Liver (tissue), 9 donors: ENCODE measurements around the gene PLG. TPM values are rescaled to one million over a fixed set of nuclear protein-coding genes. Genes with fewer than 3 reads are reported as not detected.

ENCODE experiments used
- DNase-seq: peaks from one replicate; pipeline ENCODE4 v3.0.0-alpha.2; 2017; ENCODE audit warnings: low spot score
- H3K27ac ChIP-seq, 2 donors: one replicate each; pipeline ENCODE4 v1.7.0; 2013; ENCODE audit warnings: inconsistent platforms in 2 of 2, low read length in 2 of 2, control low read depth in 1 of 2, low read depth in 1 of 2, mild to moderate bottlenecking in 1 of 2
- H3K27me3 ChIP-seq, 4 donors: one replicate each; pipeline versions ENCODE4 v1.6.1 to v1.7.0; 2013; ENCODE audit warnings: low read length in 3 of 4, inconsistent platforms in 1 of 4, mild to moderate bottlenecking in 1 of 4, moderate library complexity in 1 of 4; ENCODE audit not compliant: control insufficient read depth in 4 of 4, insufficient read depth in 4 of 4
- H3K36me3 ChIP-seq, 4 donors: one replicate each; pipeline versions ENCODE4 v1.6.1 to v1.7.0; 2013; ENCODE audit warnings: low read length in 3 of 4, mild to moderate bottlenecking in 3 of 4, low read depth in 1 of 4, moderate library complexity in 1 of 4; ENCODE audit not compliant: control insufficient read depth in 4 of 4, insufficient read depth in 3 of 4
- H3K4me1 ChIP-seq, 4 donors: one replicate each; pipeline versions ENCODE4 v1.6.1 to v1.7.0; 2013; ENCODE audit warnings: low read length in 3 of 4, mild to moderate bottlenecking in 3 of 4, moderate library complexity in 1 of 4; ENCODE audit not compliant: control insufficient read depth in 4 of 4, insufficient read depth in 4 of 4
- H3K4me3 ChIP-seq, 3 donors: one replicate each; pipeline versions ENCODE4 v1.6.1 to v1.7.0; 2013; ENCODE audit warnings: low read length in 3 of 3, control low read depth in 1 of 3, low read depth in 1 of 3, mild to moderate bottlenecking in 1 of 3
- H3K9ac ChIP-seq, 2 donors: one replicate each; pipeline ENCODE4 v1.7.0; 2013; ENCODE audit warnings: low read length in 2 of 2, mild to moderate bottlenecking in 2 of 2, moderate library complexity in 2 of 2, control low read depth in 1 of 2, low read depth in 1 of 2
- H3K9me3 ChIP-seq, 4 donors: one replicate each; pipeline versions ENCODE4 v1.6.1 to v1.7.0; 2013; ENCODE audit warnings: low read length in 3 of 4; ENCODE audit not compliant: control insufficient read depth in 4 of 4
- EGR1 ChIP-seq, 2 donors: IDR thresholded peaks; 2 replicates each; pipeline ENCODE4 v1.6.1; 2016 to 2018; ENCODE audit warnings: antibody characterized with exemption in 2 of 2, low read depth in 2 of 2
- FOXA1 ChIP-seq: IDR thresholded peaks from 2 replicates; pipeline ENCODE4 v1.6.1; 2016; ENCODE audit warnings: antibody characterized with exemption
- FOXA2 ChIP-seq: IDR thresholded peaks from 2 replicates; pipeline ENCODE4 v1.6.1; 2016; ENCODE audit warnings: antibody characterized with exemption
- GABPA ChIP-seq, 2 donors: IDR thresholded peaks in 1 of 2; conservative IDR thresholded peaks in 1 of 2; 2 replicates each; pipeline ENCODE4 v1.6.1; 2016; ENCODE audit warnings: antibody characterized with exemption in 2 of 2, mild to moderate bottlenecking in 1 of 2, moderate library complexity in 1 of 2
- HNF4A ChIP-seq, 2 donors: conservative IDR thresholded peaks; 2 replicates each; pipeline ENCODE4 v1.6.1; 2016; ENCODE audit warnings: antibody characterized with exemption in 2 of 2, mild to moderate bottlenecking in 2 of 2
- HNF4G ChIP-seq: IDR thresholded peaks from 2 replicates; pipeline ENCODE4 v1.6.1; 2016; ENCODE audit warnings: antibody characterized with exemption
- JUND ChIP-seq, 2 donors: IDR thresholded peaks; 2 replicates each; pipeline ENCODE4 v1.6.1; 2016; ENCODE audit warnings: antibody characterized with exemption in 2 of 2
- NR2F2 ChIP-seq: IDR thresholded peaks from 2 replicates; pipeline ENCODE4 v1.6.1; 2016; ENCODE audit warnings: antibody characterized with exemption
- RAD21 ChIP-seq, 2 donors: IDR thresholded peaks; 2 replicates each; pipeline ENCODE4 v1.6.1; 2016; ENCODE audit warnings: antibody characterized with exemption in 2 of 2, mild to moderate bottlenecking in 2 of 2
- RXRA ChIP-seq, 2 donors: IDR thresholded peaks; 2 replicates each; pipeline ENCODE4 v1.6.1; 2017 to 2018; ENCODE audit warnings: antibody characterized with exemption in 2 of 2, mild to moderate bottlenecking in 1 of 2
- SP1 ChIP-seq: IDR thresholded peaks from 2 replicates; pipeline ENCODE4 v1.6.1; 2018; ENCODE audit warnings: antibody characterized with exemption, mild to moderate bottlenecking
- TAF1 ChIP-seq: conservative IDR thresholded peaks from 2 replicates; pipeline ENCODE4 v1.6.1; 2016; ENCODE audit warnings: antibody characterized with exemption, mild to moderate bottlenecking
- YY1 ChIP-seq: IDR thresholded peaks from 2 replicates; pipeline ENCODE4 v1.6.1; 2016; ENCODE audit warnings: antibody characterized with exemption, mild to moderate bottlenecking
- ZBTB33 ChIP-seq: IDR thresholded peaks from 2 replicates; pipeline ENCODE4 v1.6.1; 2016; ENCODE audit warnings: antibody characterized with exemption
- WGBS: extraction: QIAGEN DNeasy Blood & Tissue Kit; methylation state at CpG from one replicate; pipeline ENCODE4 v1.1.7; 2013; 5-methylcytosine and 5-hydroxymethylcytosine counted together
- polyA plus RNA-seq, 2 donors: library from polyadenylated mRNA; stranded (reverse) in 1 of 2; unstranded in 1 of 2; fragments of 200-250 nt in 1 of 2; fragments of >200 nt in 1 of 2; fragmentation: Nextera tagmentation in 1 of 2; extraction: Ambion mirVana in 1 of 2; gene quantifications; one replicate each; pipeline versions ENCODE4 v1.2.1 to v1.2.3, GENCODE V29; 2013 to 2015
- total RNA-seq, 2 donors: library from RNA; depleted of rRNA; stranded (reverse); fragments of >200 nt; gene quantifications; one replicate each; pipeline ENCODE4 v1.2.3, GENCODE V29; 2014
- TF ChIP-seq, protein P1 (sequence below): IDR thresholded peaks from 2 replicates; pipeline ENCODE4 v1.6.1; 2016; ENCODE audit warnings: antibody characterized with exemption, mild to moderate bottlenecking
- TF ChIP-seq, protein P2 (sequence below): fragments of 150-350 bp; IDR thresholded peaks from 2 replicates; pipeline ENCODE4 v1.5.1; 2017; ENCODE audit warnings: improper control_type of control experiment, low read depth, low read length; ENCODE audit not compliant: missing input control
- TF ChIP-seq, protein P3 (sequence below): IDR thresholded peaks from 2 replicates; pipeline ENCODE4 v1.6.1; 2016; ENCODE audit warnings: antibody characterized with exemption
- TF ChIP-seq, protein P4 (sequence below): IDR thresholded peaks from 2 replicates; pipeline ENCODE4 v1.6.1; 2016; ENCODE audit warnings: antibody characterized with exemption
- donor health status: healthy.
- donor health status: healthy.
- donor health status: healthy.
- donor health status: healthy.
- donor health status: healthy.

Gene PLG
- total and polyA plus RNA-seq, 4 donors = 880 to 1,797 (median 1,257) TPM

- WGBS = 21% methylated on average over 3 of the region's 3 CpGs
- Histone ChIP-seq H3K36me3 (no peaks in the 10 kb centered on the region), H3K27ac (peak overlapping the region; percentile 48 to 59), H3K4me1 (peaks cover 6 to 36% (median 28%) of the 10 kb centered on the region in 4 donors), H3K9me3 (no peaks in the 10 kb centered on the region), H3K27me3 (no peaks in the 10 kb centered on the region), H3K9ac (no peak overlapping the region), H3K4me3 (no peak overlapping the region)
- TF ChIP-seq FOXA1 (no peak), TAF1 (no peak), EGR1 (IDR thresholded peaks at IDR 0.05; ENCODE audit: low read depth in 2 of 2) (peak in 1 of 2 donors; percentile 42), ZBTB33 (peak; percentile 57), YY1 (peak; percentile 13), FOXA2 (no peak), JUND (IDR thresholded peaks at IDR 0.05) (no peak), SP1 (peak; percentile 62), RXRA (IDR thresholded peaks at IDR 0.05) (peak; percentile 85 to 94), HNF4A (conservative IDR thresholded peaks at IDR 0.05) (peak; percentile 57 to 71), GABPA (IDR thresholded peaks at IDR 0.05 in 1 of 2, conservative IDR thresholded peaks at IDR 0.05 in 1 of 2) (no peak), NR2F2 (no peak), RAD21 (IDR thresholded peaks at IDR 0.05) (peak in 1 of 2 donors; percentile 2), HNF4G (no peak)
- TF ChIP-seq, protein P1, sequence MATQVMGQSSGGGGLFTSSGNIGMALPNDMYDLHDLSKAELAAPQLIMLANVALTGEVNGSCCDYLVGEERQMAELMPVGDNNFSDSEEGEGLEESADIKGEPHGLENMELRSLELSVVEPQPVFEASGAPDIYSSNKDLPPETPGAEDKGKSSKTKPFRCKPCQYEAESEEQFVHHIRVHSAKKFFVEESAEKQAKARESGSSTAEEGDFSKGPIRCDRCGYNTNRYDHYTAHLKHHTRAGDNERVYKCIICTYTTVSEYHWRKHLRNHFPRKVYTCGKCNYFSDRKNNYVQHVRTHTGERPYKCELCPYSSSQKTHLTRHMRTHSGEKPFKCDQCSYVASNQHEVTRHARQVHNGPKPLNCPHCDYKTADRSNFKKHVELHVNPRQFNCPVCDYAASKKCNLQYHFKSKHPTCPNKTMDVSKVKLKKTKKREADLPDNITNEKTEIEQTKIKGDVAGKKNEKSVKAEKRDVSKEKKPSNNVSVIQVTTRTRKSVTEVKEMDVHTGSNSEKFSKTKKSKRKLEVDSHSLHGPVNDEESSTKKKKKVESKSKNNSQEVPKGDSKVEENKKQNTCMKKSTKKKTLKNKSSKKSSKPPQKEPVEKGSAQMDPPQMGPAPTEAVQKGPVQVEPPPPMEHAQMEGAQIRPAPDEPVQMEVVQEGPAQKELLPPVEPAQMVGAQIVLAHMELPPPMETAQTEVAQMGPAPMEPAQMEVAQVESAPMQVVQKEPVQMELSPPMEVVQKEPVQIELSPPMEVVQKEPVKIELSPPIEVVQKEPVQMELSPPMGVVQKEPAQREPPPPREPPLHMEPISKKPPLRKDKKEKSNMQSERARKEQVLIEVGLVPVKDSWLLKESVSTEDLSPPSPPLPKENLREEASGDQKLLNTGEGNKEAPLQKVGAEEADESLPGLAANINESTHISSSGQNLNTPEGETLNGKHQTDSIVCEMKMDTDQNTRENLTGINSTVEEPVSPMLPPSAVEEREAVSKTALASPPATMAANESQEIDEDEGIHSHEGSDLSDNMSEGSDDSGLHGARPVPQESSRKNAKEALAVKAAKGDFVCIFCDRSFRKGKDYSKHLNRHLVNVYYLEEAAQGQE = peak; percentile 17
- TF ChIP-seq, protein P2, sequence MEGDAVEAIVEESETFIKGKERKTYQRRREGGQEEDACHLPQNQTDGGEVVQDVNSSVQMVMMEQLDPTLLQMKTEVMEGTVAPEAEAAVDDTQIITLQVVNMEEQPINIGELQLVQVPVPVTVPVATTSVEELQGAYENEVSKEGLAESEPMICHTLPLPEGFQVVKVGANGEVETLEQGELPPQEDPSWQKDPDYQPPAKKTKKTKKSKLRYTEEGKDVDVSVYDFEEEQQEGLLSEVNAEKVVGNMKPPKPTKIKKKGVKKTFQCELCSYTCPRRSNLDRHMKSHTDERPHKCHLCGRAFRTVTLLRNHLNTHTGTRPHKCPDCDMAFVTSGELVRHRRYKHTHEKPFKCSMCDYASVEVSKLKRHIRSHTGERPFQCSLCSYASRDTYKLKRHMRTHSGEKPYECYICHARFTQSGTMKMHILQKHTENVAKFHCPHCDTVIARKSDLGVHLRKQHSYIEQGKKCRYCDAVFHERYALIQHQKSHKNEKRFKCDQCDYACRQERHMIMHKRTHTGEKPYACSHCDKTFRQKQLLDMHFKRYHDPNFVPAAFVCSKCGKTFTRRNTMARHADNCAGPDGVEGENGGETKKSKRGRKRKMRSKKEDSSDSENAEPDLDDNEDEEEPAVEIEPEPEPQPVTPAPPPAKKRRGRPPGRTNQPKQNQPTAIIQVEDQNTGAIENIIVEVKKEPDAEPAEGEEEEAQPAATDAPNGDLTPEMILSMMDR = no peak
- TF ChIP-seq, protein P3, sequence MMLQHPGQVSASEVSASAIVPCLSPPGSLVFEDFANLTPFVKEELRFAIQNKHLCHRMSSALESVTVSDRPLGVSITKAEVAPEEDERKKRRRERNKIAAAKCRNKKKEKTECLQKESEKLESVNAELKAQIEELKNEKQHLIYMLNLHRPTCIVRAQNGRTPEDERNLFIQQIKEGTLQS = no peak
- TF ChIP-seq, protein P4, sequence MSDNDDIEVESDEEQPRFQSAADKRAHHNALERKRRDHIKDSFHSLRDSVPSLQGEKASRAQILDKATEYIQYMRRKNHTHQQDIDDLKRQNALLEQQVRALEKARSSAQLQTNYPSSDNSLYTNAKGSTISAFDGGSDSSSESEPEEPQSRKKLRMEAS = peak; percentile 74
- no peak for DNase-seq
These were observed 40.8 kb upstream of the PLG start for GRCh38 chr6:160661216-160661615.
